ENCODE measurements around the gene PILRA. TPM values are rescaled to one million over a fixed set of nuclear protein-coding genes. Genes with fewer than 3 reads are reported as not detected.

PILRA gene
- total and polyA plus RNA-seq, 2 of the 13 experiments (the other 11 are each of a cell fraction or from before 2014, with no cell fraction given) = 0.13 to 1.3 TPM

- no peak for TF ChIP-seq ZNF124 (CRISPR knock-in tag; IDR thresholded peaks at IDR 0.05)
- no peak for TF ChIP-seq SOX6 (IDR thresholded peaks at IDR 0.05)
- TF ChIP-seq SOX6 (CRISPR knock-in tag; IDR thresholded peaks at IDR 0.05) = peak; percentile 61
- no peak for TF ChIP-seq TRIM24 (CRISPR knock-in tag; IDR thresholded peaks at IDR 0.05)
- TF ChIP-seq PPARG (CRISPR knock-in tag; conservative IDR thresholded peaks at IDR 0.05) = no peak; the same call in 1 of the 2 replicates
- TF ChIP-seq THAP9 (CRISPR knock-in tag; IDR thresholded peaks at IDR 0.05; ENCODE audit: borderline replicate concordance) = no peak
- TF ChIP-seq SP1 (IDR thresholded peaks at IDR 0.05) = no peak
- peak; percentile 92 for TF ChIP-seq SP1 (CRISPR knock-in tag; IDR thresholded peaks at IDR 0.05)
- TF ChIP-seq PREB (CRISPR knock-in tag; IDR thresholded peaks at IDR 0.05) = no peak
- TF ChIP-seq LRRFIP1 (CRISPR knock-in tag; conservative IDR thresholded peaks at IDR 0.05) = no peak
- TF ChIP-seq HIVEP1 (CRISPR knock-in tag; IDR thresholded peaks at IDR 0.05) = no peak; the same call in 1 of the 2 replicates
- TF ChIP-seq GPN1 (CRISPR knock-in tag; IDR thresholded peaks at IDR 0.05; ENCODE audit: borderline replicate concordance) = no peak
- 0 out of 2 replicates have a peak, but pooled peaks have one; percentile 2 for TF ChIP-seq ZNF597 (CRISPR knock-in tag; IDR thresholded peaks at IDR 0.05)
- TF ChIP-seq XRCC5 (optimal IDR thresholded peaks at IDR 0.05; ENCODE audit: low read length) = no peak
- TF ChIP-seq JUNB (CRISPR knock-in tag; IDR thresholded peaks at IDR 0.05; ENCODE audit: borderline replicate concordance) = no peak
- no peak for TF ChIP-seq HINFP (CRISPR knock-in tag; IDR thresholded peaks at IDR 0.05; ENCODE audit: low read depth)
- no peak for TF ChIP-seq NFE2 (CRISPR knock-in tag; IDR thresholded peaks at IDR 0.05)
- peak; percentile 8 for TF ChIP-seq YY1 (IDR thresholded peaks at IDR 0.05; ENCODE audit: insufficient read depth, insufficient replicate concordance, low read depth, low read length)
- no peak for TF ChIP-seq ZNF841 (CRISPR knock-in tag; IDR thresholded peaks at IDR 0.05; ENCODE audit: borderline replicate concordance)
These were observed 55.8 kb downstream of the PILRA start (continued) for GRCh38 chr7:100428967-100429636.

Data from HepG2 (cell line).